PC-9 (cell line): ENCODE results near the gene SYNGR1. TPM values are rescaled to one million over a fixed set of nuclear protein-coding genes. Genes with fewer than 3 reads are reported as not detected.

ENCODE experiments used
- BruUV-seq: library from RNA; stranded (reverse); fragments of 400-500 nt; replicated peaks from 2 replicates; lab custom pipeline; 2021; lab: Mats Ljungman, UMichigan
- CTCF ChIA-PET: fragments of 300-600 bp; sonication (Branson Sonifier 250); formaldehyde crosslinking; loops from one replicate; lab custom pipeline; 2022; ENCODE audit warnings: antibody characterized with exemption; lab: Charles Lee
- POLR2A ChIA-PET: fragments of 300-600 bp; sonication (Branson Sonifier 250); formaldehyde crosslinking; loops from one replicate; lab custom pipeline; 2022; ENCODE audit warnings: antibody characterized with exemption; ENCODE audit not compliant: unreplicated experiment; lab: Charles Lee
- DNase-seq, 2 experiments: peaks; one replicate each; pipeline versions ENCODE4 v3.0.0 to v3.0.0-alpha.2; 2015 to 2022; ENCODE audit warnings: mixed read lengths in 1 of 2
- H2AFZ ChIP-seq: fragments of 200-600 bp; sonication (generic); 2 replicates; pipeline ENCODE4 v1.8.1; 2017; ENCODE audit warnings: antibody characterized with exemption
- H3F3A ChIP-seq: fragments of 200-600 bp; sonication (generic); 2 replicates; pipeline ENCODE4 v1.8.1; 2017; ENCODE audit warnings: antibody characterized with exemption, mild to moderate bottlenecking, low read depth; ENCODE audit not compliant: insufficient read depth
- H3K27ac ChIP-seq: fragments of 200-600 bp; sonication (generic); 2 replicates; pipeline ENCODE4 v1.6.1; 2016; ENCODE audit warnings: mixed run types
- H3K27me3 ChIP-seq: fragments of 200-600 bp; sonication (generic); 2 replicates; pipeline ENCODE4 v1.6.1; 2016; ENCODE audit warnings: low read depth, mixed run types; ENCODE audit not compliant: insufficient read depth
- H3K36me3 ChIP-seq: fragments of 200-600 bp; sonication (generic); 2 replicates; pipeline ENCODE4 v1.6.1; 2016; ENCODE audit warnings: low read depth, mixed run types
- H3K4me1 ChIP-seq: fragments of 200-600 bp; sonication (generic); replicated peaks from 2 replicates; pipeline ENCODE4 v1.6.1; 2016; ENCODE audit warnings: mixed run types; ENCODE audit not compliant: insufficient read depth
- H3K4me2 ChIP-seq: fragments of 200-600 bp; sonication (generic); 2 replicates; pipeline ENCODE4 v1.6.1; 2017; ENCODE audit warnings: mixed run types
- H3K4me3 ChIP-seq: fragments of 200-600 bp; sonication (generic); 2 replicates; pipeline ENCODE4 v1.6.1; 2016; ENCODE audit warnings: mixed run types
- H3K79me2 ChIP-seq: fragments of 200-600 bp; sonication (generic); 2 replicates; pipeline ENCODE4 v1.6.1; 2017; ENCODE audit warnings: low read depth, mixed run types
- H3K9me2 ChIP-seq: fragments of 200-600 bp; sonication (generic); 2 replicates; pipeline ENCODE4 v1.8.1; 2017; ENCODE audit warnings: mild to moderate bottlenecking; ENCODE audit not compliant: insufficient read depth
- H3K9me3 ChIP-seq: fragments of 200-600 bp; sonication (generic); 2 replicates; pipeline ENCODE4 v1.8.1; 2016; ENCODE audit warnings: low read depth; ENCODE audit not compliant: insufficient read depth
- H4K20me1 ChIP-seq: fragments of 200-600 bp; sonication (generic); 2 replicates; pipeline ENCODE4 v1.8.1; 2017; ENCODE audit not compliant: insufficient read depth
- EZH2 ChIP-seq: fragments of 200-600 bp; sonication (generic); IDR thresholded peaks from 2 replicates; pipeline ENCODE4 v1.8.0; 2017; ENCODE audit warnings: antibody characterized with exemption, low read depth
- intact Hi-C: fragments of 100-400 bp; cut with micrococcal nuclease; formaldehyde crosslinking; loops from one replicate; pipeline ENCODE4 v1.10.0; 2022; ENCODE audit not compliant: unreplicated experiment
- total RNA-seq: library from RNA; stranded (reverse); gene quantifications from 2 replicates; pipeline ENCODE4 v1.2.3, GENCODE V29; 2021
- TF ChIP-seq, protein P1 (sequence below): fragments of 200-600 bp; sonication (generic); conservative IDR thresholded peaks from 2 replicates; pipeline ENCODE4 v1.6.1; 2017; ENCODE audit warnings: mixed run types, antibody characterized with exemption, mild to moderate bottlenecking, moderate library complexity

Gene SYNGR1
- total RNA-seq, 1 experiment from 2014 or later: 12.0 TPM

DNA sequence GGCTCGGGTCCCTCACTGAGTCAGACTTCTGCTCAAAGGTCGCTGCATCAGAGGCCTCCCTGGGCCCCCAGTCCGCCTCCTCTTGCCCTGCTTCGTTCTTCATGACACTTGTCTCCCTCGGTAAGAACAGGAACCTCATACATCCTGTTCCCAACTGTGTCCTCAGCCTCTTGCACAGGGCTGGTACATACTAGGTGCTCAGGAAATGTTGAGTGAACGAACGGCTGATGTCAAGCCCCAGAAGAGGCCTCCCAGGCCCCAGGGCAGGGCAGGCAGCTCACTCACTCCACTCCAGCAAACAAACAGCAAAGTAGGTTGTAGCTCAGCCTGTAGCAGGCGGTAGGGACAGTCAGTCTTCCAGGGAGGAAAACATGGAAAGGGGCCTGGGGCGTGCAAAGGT is 17.2 kb downstream of the SYNGR1 start:
- POLR2A ChIA-PET: interaction anchor here (0.6 kb wide), 1 partner anchor 191 kb away, joined by 6 read pairs; no protein-coding TSS in a partner anchor
- Histone ChIP-seq H3K27me3 (no peaks in the 10 kb centered on the region), H3F3A (no peaks in the 10 kb centered on the region), H3K4me1 (0 out of 2 replicates have a peak, but pooled peaks cover 5% of the 10 kb centered on the region), H3K36me3 (no peaks in the 10 kb centered on the region), H3K27ac (no peak overlapping the region), H3K4me3 (no peak overlapping the region), H3K9me2 (no peaks in the 10 kb centered on the region), H3K79me2 (no peaks in the 10 kb centered on the region), H2AFZ (no peak overlapping the region), H3K4me2 (no peak overlapping the region), H3K9me3 (no peaks in the 10 kb centered on the region; the same call in 1 of the 2 replicates), H4K20me1 (no peaks in the 10 kb centered on the region)
- no TSS peak for BruUV-seq
- CTCF ChIA-PET: interaction anchor here (0.7 kb wide), 1 partner anchor 266 kb away, joined by 9 read pairs; no protein-coding TSS in a partner anchor
- TF ChIP-seq, protein P1, sequence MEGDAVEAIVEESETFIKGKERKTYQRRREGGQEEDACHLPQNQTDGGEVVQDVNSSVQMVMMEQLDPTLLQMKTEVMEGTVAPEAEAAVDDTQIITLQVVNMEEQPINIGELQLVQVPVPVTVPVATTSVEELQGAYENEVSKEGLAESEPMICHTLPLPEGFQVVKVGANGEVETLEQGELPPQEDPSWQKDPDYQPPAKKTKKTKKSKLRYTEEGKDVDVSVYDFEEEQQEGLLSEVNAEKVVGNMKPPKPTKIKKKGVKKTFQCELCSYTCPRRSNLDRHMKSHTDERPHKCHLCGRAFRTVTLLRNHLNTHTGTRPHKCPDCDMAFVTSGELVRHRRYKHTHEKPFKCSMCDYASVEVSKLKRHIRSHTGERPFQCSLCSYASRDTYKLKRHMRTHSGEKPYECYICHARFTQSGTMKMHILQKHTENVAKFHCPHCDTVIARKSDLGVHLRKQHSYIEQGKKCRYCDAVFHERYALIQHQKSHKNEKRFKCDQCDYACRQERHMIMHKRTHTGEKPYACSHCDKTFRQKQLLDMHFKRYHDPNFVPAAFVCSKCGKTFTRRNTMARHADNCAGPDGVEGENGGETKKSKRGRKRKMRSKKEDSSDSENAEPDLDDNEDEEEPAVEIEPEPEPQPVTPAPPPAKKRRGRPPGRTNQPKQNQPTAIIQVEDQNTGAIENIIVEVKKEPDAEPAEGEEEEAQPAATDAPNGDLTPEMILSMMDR: no peak
- TF ChIP-seq EZH2: no peak
- no peak for DNase-seq
- intact Hi-C loops: no loop called here

DNA sequence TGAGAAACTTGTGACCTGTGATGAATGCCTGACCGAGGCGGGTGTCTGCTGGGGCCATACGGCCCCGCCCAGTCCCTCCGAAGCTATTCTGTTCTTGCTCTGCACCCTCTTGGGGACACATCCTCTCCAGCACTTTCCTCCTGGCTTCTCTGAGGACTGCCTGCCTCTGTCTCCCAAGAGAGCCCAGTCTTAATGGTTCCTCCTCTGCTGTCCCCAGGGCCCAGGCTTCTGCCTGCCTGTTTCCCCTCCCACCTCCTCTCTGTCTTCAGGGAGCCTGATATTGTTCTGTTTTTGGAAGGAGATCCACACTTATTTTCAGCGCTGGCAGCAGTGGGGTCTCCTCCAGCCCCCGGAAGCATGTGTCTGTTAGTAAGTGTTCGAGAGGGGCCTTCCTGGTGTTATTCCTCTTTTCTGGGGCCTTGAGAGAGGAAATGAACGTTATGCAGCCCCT is 18.7 kb downstream of the SYNGR1 start:
- Histone ChIP-seq H4K20me1 (no peaks in the 10 kb centered on the region), H3K4me2 (no peak overlapping the region), H3F3A (no peaks in the 10 kb centered on the region), H3K4me1 (no peaks in the 10 kb centered on the region), H3K79me2 (no peaks in the 10 kb centered on the region), H3K27me3 (no peaks in the 10 kb centered on the region), H3K9me2 (no peaks in the 10 kb centered on the region), H3K4me3 (no peak overlapping the region), H3K36me3 (no peaks in the 10 kb centered on the region), H3K9me3 (no peaks in the 10 kb centered on the region; the same call in 1 of the 2 replicates), H2AFZ (no peak overlapping the region), H3K27ac (no peak overlapping the region)
- intact Hi-C loops: no loop called here
- no TSS peak for BruUV-seq
- CTCF ChIA-PET: interaction anchor here (0.5 kb wide), 1 partner anchor 209 kb away, joined by 4 read pairs; no protein-coding TSS in a partner anchor
- no peak for DNase-seq
- TF ChIP-seq EZH2: no peak
- TF ChIP-seq, protein P1: no peak
- POLR2A ChIA-PET: no interaction called here

DNA sequence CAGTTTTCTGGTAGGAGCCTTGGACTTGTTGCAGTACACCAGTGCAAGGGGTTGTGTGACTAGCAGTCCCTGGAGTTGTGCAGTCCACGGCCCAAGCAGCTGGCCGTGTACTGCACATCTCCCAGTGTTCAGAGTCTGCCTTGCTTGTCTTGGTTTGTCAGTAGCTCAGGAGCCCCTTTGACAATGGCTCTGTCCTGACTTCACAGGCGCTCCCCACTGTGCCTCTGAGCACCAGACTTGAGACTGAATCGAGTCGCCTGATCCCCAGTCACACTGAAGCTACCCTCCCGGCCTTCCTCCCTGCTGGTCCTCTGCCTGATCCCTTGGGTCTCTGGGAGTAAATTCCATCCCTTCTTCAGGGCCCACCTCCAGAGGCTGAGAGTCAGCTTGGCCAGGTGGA is 19.4 kb downstream of the SYNGR1 start:
- ChIA-PET POLR2A (interaction anchor here (0.6 kb wide), 1 partner anchor 743 kb away, joined by 6 read pairs; no protein-coding TSS in a partner anchor), CTCF (interaction anchor here (0.5 kb wide), 1 partner anchor 210 kb away, joined by 4 read pairs; no protein-coding TSS in a partner anchor)
- no peaks in the 10 kb centered on the region for H3K36me3 ChIP-seq
- H3K9me2 ChIP-seq: no peaks in the 10 kb centered on the region
- no peak overlapping the region for H3K4me2 ChIP-seq
- no peak overlapping the region for H3K27ac ChIP-seq
- no peak for TF ChIP-seq EZH2
- TF ChIP-seq, protein P1: no peak
- no TSS peak for BruUV-seq
- no peaks in the 10 kb centered on the region for H3F3A ChIP-seq
- DNase-seq: no peak
- no peak overlapping the region for H2AFZ ChIP-seq
- H4K20me1 ChIP-seq: no peaks in the 10 kb centered on the region
- H3K79me2 ChIP-seq: no peaks in the 10 kb centered on the region
- H3K9me3 ChIP-seq: no peaks in the 10 kb centered on the region; the same call in 1 of the 2 replicates
- intact Hi-C loops: no loop called here
- H3K4me3 ChIP-seq: no peak overlapping the region
- H3K4me1 ChIP-seq: no peaks in the 10 kb centered on the region
- H3K27me3 ChIP-seq: no peaks in the 10 kb centered on the region
